ENCODE measurements around the gene DTWD1.
"Not testable (repeated sequence)": the region's sequence is repeated elsewhere in the genome, so short reads cannot be mapped to it uniquely, and the experiment has no call there.

The DTWD1 gene

GRCh38 chr15:49646891-49647290 is 26.0 kb downstream of the DTWD1 start:
- no peak for DNase-seq

DNA sequence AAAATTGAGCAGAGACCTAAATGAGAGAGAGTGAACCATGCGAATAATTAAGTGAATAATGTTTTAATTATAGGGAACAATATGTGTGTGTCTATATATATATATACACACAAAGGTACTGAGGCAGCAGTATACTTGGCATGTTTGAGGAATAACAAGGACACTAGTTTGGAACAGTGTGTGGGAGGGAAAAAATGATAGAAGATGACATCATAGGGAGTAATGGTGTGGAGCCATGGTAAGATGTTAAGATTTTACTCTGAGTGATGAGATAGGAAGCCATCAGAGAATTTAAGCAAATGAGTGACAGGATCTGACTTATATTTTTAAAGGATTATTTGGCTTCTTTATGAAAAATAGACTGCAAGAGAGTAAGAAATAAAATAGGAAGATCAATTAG is 29.1 kb downstream of the DTWD1 start:
- DNase-seq: no peak

DNA sequence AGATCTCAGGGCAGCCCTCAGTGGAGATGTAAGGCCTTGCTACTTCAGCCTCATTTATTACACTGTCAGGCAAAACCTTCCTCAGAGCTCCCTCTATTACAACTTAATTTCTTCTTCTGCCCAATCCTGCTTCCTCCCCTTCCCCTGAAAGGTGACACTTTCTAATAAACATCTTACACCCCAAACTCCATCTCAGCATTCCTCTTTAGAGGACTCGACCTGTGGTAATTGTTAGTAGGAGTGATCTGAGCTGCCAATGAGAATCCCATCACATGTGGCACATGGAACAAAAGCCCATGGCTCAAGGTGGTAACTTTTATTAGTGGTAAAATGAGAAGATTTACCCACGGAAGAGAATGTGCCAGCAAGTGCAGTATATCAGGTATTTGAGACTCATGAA is 29.8 kb downstream of the DTWD1 start:
- no peak for DNase-seq

DNA sequence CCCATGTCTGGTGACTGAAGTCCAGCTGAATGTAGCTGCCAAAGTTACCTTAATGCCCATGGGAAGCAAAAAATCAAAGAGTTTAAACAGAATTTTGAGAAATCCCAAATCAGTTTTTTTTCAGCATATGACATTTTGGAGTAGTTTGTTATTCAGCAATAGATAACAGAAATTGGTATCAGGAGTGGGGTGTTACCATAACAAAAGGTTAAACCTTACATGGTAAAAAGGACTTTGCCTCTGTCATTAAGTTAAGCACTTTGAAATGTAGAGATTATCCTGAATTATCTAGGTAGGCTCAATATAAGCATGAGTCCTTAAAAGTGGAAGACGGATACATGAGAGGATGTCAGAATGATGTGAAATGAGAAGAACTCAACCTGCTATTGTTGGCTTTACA is 32.1 kb downstream of the DTWD1 start:
- DNase-seq: no peak

GRCh38 chr15:49656734-49657133 is 35.9 kb downstream of the DTWD1 start:
- DNase-seq: no peak

DNA sequence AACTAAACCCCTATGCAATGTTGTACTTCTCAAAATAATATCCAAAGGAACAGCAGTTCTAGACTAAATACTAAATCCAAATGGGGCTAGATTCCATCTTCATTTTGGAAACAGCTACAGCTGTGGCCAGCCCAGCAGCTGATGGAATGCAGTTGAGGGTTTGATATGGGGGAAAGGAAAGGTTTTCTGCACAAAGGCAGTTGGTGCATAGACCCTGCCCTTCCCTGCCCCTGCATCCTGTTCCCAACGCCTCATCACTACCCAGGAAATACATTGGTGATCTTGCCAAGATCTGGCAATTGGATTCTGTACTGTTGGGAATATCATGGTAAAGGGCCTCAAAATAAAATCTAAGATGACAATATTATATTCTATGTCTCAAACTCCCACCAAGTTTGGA is 43.9 kb downstream of the DTWD1 start:
- DNase-seq: no peak

DNA sequence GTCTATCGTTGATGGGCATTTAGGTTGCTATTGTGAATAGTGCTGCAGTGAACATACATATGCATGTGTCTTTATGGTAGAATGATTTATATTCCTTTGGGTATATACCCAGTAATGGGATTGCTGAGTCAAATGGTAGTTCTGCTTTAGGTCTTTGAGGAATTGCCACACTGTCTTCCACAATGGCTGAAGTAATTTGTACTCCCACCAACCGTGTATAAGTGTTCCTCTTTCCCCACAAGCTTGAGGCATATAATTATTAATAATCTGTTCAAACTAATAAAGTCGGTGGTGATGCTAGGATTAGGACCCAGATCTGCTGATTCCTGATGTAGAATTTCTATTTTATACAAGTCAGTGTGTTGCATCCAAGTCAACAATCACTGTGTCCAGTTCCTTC is 45.6 kb downstream of the DTWD1 start:
- DNase-seq: not testable (repeated sequence)

GRCh38 chr15:49669288-49669687 is 48.4 kb downstream of the DTWD1 start:
- DNase-seq: no peak

DNA sequence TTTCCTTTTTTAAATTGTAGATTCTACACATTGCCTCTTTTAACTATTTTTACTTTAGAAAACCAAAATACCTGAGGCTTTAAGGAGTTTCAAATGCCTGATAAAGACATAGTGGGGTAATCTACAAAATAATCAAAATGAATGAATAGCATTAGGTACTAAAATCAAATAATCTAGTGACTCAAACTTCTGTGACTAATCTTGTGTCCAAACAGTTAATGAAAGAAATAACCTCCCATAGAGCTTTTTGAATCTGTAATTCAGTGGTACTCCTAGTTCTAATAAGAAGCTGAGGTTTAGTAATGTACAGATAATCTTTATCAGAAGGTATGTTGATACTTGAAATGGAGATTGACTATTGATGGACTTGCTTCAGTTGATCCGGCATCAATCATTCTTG is 53.0 kb downstream of the DTWD1 start:
- DNase-seq: no peak

DNA sequence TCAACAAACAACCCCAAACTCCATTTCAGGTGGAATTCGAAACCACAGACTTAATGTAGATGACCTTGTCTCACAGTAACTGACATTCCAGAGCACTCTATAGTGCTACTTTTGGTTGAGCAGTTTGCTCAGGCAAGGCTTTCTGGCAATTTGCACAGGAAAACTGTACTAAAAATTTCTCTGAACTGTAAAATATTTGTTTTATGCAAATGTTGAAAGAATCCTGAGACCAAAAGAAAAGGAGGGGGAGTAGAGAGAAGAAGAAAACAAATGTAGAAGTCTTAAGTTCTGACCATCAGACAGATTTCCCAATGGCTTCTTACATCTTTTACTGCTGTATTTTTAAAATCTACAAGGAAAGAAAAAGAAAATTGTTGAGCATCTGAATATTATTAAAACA is 53.5 kb downstream of the DTWD1 start:
- no peak for DNase-seq

DNA sequence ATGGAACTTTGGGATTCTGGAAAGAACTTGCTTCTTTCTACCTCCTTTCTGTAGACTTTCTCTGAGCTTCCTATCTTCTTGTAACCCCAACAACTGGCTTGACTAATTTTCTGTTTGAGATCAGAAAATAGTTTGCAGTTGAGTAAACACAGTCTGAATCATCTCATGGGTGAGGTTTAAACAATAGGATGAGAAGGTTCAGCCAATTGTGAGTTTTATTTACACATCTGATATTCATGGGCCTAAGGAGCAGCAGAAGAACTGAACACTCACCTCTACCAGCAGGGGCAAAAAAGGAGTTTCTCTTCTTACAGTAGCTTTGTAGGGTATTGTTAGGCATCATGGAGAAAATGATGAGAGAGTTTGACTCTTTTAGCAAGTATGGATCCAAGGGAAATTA is 54.2 kb downstream of the DTWD1 start:
- DNase-seq: peak; percentile 1

DNA sequence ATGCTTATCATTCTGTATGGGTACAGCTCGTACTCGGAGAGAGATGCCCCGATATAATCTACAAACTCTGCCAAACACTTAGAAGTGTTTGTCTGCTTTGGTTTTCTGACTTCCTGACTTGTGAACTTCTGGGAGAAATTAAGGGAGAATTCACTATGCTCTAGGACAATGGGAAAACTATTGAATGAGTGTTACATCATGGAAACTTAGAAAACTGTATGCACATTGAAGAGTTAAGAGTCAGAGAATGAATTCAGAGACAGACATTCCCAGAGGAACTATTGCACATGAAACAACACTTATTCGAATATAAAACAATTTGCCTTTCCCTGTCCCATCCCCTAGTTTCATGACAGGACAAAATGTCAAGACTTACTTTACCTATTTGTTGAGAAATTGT is 57.8 kb downstream of the DTWD1 start:
- no peak for DNase-seq

GRCh38 chr15:49686599-49686998 is 65.8 kb downstream of the DTWD1 start:
- DNase-seq: no peak

DNA sequence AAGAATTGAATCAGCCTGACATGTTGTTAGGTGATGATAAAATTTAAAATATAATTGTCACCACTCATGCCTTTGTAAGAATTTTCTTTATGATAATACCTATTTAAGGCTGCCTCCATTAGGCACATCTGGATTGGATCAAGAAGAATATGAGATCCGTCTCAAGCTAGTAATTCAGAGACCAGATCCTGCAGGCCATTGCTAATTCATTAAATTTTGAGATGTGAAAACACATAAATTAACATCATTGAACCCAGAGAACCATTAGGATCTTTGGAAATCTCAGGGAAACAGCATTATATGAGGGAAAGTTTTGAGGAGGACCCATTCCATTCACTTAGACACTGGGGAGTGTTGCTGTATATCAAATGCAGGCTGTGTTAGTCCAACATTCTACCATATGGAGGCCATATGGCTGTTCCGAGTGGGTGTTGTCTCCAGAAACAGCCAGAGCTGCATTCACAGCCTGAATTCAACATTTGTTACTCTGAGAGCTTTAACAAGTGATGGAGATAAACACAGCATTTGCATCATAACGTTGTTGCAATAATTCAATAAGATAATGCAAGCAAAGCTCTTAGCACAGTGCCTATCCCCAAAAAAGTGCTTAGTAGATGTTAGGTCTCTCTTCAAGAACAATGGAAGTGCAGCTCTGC is 67.4 kb downstream of the DTWD1 start:
- DNase-seq: no peak

DNA sequence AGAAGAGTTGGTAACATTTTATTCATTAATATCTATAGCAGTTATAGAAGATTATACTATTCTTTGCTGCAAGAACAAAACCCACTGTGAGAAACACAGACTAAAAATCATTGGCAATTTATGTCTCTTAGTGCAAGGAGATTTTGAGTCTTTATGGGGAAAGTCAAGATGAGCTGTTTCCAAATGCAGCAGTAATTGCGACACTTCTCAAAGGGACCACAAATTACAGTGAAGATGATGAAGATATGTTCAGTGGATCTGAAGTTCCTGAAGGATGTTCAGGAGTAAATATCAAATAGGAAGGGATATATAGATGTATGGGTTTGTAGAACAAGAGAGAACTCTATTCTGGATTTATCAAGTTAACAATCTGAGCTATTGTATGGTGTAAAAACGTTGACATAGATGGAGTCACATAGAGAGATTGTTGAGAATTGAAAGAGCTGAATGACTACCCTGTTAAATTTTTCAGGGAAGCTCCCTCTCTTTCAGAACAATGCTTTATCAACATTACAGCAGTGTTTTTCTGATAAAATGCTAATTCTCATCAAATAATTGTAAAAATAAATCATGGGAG is 71.8 kb downstream of the DTWD1 start:
- no peak for DNase-seq

GRCh38 chr15:49693498-49693897 is 72.7 kb downstream of the DTWD1 start:
- no peak for DNase-seq

- DNase-seq: no peak
Observed at GRCh38 chr15:49696433-49696832, 75.6 kb downstream of the DTWD1 start.

GRCh38 chr15:49697121-49697520 is 76.3 kb downstream of the DTWD1 start:
- no peak for DNase-seq

- DNase-seq: not testable (repeated sequence)
Observed at GRCh38 chr15:49702982-49703381, 82.1 kb downstream of the DTWD1 start.

Data from DMS153 (cell line).